ENCODE results near the gene RXRG.

DNA sequence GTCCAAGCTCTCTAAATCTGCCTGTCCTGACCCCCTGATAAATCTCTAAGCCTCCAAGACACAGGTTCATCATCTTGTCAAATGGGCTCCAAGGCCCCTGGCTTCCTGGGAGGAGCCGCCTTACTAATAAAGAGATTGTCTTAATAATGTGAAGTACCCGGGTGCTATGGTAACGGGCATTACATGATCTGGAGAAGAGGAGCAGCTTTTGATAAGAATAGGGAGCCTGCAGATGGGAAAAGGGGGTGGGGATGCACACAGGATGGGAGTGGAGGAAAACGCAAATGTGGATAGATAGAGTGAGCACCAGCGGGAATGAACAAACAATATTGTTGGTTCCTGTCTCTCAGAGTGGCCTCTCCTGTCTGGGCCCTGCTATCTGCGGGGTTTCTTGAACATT lies 11.9 kb upstream of the RXRG start:
- TF ChIP-seq, protein P1, sequence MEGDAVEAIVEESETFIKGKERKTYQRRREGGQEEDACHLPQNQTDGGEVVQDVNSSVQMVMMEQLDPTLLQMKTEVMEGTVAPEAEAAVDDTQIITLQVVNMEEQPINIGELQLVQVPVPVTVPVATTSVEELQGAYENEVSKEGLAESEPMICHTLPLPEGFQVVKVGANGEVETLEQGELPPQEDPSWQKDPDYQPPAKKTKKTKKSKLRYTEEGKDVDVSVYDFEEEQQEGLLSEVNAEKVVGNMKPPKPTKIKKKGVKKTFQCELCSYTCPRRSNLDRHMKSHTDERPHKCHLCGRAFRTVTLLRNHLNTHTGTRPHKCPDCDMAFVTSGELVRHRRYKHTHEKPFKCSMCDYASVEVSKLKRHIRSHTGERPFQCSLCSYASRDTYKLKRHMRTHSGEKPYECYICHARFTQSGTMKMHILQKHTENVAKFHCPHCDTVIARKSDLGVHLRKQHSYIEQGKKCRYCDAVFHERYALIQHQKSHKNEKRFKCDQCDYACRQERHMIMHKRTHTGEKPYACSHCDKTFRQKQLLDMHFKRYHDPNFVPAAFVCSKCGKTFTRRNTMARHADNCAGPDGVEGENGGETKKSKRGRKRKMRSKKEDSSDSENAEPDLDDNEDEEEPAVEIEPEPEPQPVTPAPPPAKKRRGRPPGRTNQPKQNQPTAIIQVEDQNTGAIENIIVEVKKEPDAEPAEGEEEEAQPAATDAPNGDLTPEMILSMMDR (conservative IDR thresholded peaks at IDR 0.05; ENCODE audit: low read depth, low read length): no peak
- TF ChIP-seq EZH2 (IDR thresholded peaks at IDR 0.05; ENCODE audit: borderline replicate concordance, low read depth, low read length, poor library complexity, severe bottlenecking): no peak

Measured in A673 (cell line).